IMR-90 (cell line): ENCODE data around the gene ZNRF3.

ENCODE experiments used
- CTCF ChIP-seq: conservative IDR thresholded peaks from 2 replicates; pipeline ENCODE4 v1.5.1; 2012; ENCODE audit warnings: mild to moderate bottlenecking, low read depth, low read length, improper control_type of control experiment
- MAFK ChIP-seq: IDR thresholded peaks from 2 replicates; pipeline ENCODE4 v1.6.1; 2012; ENCODE audit warnings: low read depth, low read length, improper control_type of control experiment
- MXI1 ChIP-seq: IDR thresholded peaks from 2 replicates; pipeline ENCODE4 v1.6.1; 2012; ENCODE audit warnings: low read depth, mild to moderate bottlenecking, low read length, moderate library complexity, borderline replicate concordance
- POLR2A ChIP-seq: IDR thresholded peaks from 2 replicates; pipeline ENCODE4 v1.6.1; 2012; ENCODE audit warnings: mild to moderate bottlenecking, low read depth, low read length
- RAD21 ChIP-seq: IDR thresholded peaks from 2 replicates; pipeline ENCODE4 v1.6.1; 2012; ENCODE audit warnings: low read length, improper control_type of control experiment
- RFX5 ChIP-seq: IDR thresholded peaks from 2 replicates; pipeline ENCODE4 v1.8.0; 2012; ENCODE audit warnings: low read depth, mild to moderate bottlenecking, low read length, moderate library complexity
- TF ChIP-seq, protein P1 (sequence below): fragments of 150-350 bp; IDR thresholded peaks from 2 replicates; pipeline ENCODE4 v1.6.1; 2017; ENCODE audit warnings: mild to moderate bottlenecking, antibody characterized with exemption, low read length, low read depth
- TF ChIP-seq, protein P2 (sequence below): fragments of 150-350 bp; IDR thresholded peaks from 2 replicates; pipeline ENCODE4 v1.6.1; 2016; ENCODE audit warnings: low read depth, mild to moderate bottlenecking, low read length, moderate library complexity, borderline replicate concordance

DNA sequence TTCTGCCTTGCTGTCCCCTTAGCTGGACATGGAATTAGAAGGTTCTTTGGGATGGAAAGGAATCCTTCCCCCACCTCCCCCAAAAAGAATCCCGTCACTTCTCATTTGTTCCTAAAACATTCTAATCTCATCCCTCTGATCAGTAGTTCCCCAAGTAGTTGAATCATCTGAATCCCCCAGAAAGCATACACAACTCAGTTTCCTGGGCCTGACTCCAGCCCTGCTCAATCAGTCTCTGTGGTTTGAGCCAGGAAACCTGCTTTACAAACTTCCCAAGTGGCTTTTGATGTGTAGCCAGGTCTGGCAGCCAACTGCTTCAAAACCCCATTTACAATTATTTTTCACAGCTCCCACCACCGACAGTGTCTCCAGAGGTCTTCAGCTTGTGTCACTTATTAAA is 158.0 kb downstream of the ZNRF3 start:
- TF ChIP-seq MXI1: no peak
- TF ChIP-seq CTCF: no peak
- TF ChIP-seq RAD21: no peak
- TF ChIP-seq, protein P1, sequence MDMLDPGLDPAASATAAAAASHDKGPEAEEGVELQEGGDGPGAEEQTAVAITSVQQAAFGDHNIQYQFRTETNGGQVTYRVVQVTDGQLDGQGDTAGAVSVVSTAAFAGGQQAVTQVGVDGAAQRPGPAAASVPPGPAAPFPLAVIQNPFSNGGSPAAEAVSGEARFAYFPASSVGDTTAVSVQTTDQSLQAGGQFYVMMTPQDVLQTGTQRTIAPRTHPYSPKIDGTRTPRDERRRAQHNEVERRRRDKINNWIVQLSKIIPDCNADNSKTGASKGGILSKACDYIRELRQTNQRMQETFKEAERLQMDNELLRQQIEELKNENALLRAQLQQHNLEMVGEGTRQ: no peak
- no peak for TF ChIP-seq POLR2A
- TF ChIP-seq RFX5: no peak
- TF ChIP-seq MAFK: no peak
- TF ChIP-seq, protein P2, sequence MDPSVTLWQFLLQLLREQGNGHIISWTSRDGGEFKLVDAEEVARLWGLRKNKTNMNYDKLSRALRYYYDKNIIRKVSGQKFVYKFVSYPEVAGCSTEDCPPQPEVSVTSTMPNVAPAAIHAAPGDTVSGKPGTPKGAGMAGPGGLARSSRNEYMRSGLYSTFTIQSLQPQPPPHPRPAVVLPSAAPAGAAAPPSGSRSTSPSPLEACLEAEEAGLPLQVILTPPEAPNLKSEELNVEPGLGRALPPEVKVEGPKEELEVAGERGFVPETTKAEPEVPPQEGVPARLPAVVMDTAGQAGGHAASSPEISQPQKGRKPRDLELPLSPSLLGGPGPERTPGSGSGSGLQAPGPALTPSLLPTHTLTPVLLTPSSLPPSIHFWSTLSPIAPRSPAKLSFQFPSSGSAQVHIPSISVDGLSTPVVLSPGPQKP: no peak
